Epithelial cell of esophagus (primary cell): ENCODE data around the gene PHF5A.

ENCODE experiments used
- DNase-seq: peaks from one replicate; pipeline ENCODE4 v3.0.0; 2010; ENCODE audit warnings: low read depth
- H3K4me3 ChIP-seq: 2 replicates; pipeline ENCODE4 v1.5.1; 2011; ENCODE audit warnings: mild to moderate bottlenecking, low read length, control low read depth
- CTCF ChIP-seq: IDR thresholded peaks from 2 replicates; pipeline ENCODE4 v1.5.1; 2011; ENCODE audit warnings: low read depth, mild to moderate bottlenecking, low read length, control low read depth, inconsistent platforms; ENCODE audit not compliant: insufficient read depth; ENCODE audit errors: missing control alignments

PHF5A gene

DNA sequence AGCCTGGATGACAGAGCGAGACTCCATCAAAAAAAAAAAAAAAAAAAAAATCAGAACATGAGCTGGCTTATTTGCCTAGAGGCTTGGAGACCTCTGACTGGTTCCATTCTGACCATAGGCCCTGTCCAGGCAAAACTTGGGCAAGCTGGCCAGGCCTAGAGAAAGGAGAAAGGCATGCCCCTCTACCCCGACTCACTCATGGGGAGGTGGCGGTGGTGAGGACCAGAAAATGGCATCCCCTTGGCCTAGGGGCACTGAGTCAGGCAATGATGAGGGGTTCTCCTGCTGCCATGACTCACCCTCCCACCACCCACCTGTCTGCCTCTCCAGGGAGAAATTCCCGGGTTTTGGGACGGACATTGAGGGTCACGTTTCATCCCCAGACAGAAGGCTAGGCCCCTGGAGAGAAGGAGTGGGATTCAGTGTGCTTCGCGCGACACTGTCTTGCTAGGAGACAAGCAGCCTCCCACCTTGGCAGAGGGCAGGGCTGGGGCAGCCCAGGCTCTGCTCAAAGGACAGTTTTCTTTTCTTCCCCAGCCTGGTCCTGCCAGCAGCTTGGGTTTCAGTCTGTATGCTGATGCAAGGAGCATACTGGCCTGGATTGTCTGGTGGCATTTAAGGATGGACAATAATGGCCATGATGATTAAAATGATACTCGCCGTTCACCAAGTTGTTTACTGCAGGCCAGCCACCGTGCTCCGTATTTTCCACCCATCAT lies 39.1 kb downstream of the PHF5A start:
- no peak for TF ChIP-seq CTCF
- no peak overlapping the region for H3K4me3 ChIP-seq
- DNase-seq: peak; percentile 51

GRCh38 chr22:41425660-41426365 lies 42.7 kb downstream of the PHF5A start:
- no peak for TF ChIP-seq CTCF
- no peak overlapping the region for H3K4me3 ChIP-seq
- DNase-seq: no peak

- no peak overlapping the region for H3K4me3 ChIP-seq
- TF ChIP-seq CTCF: no peak
- no peak for DNase-seq
Observed at GRCh38 chr22:41418717-41419116, 49.8 kb downstream of the PHF5A start.

GRCh38 chr22:41417622-41418390 lies 50.7 kb downstream of the PHF5A start:
- DNase-seq: no peak
- H3K4me3 ChIP-seq: no peak overlapping the region
- TF ChIP-seq CTCF: no peak

DNA sequence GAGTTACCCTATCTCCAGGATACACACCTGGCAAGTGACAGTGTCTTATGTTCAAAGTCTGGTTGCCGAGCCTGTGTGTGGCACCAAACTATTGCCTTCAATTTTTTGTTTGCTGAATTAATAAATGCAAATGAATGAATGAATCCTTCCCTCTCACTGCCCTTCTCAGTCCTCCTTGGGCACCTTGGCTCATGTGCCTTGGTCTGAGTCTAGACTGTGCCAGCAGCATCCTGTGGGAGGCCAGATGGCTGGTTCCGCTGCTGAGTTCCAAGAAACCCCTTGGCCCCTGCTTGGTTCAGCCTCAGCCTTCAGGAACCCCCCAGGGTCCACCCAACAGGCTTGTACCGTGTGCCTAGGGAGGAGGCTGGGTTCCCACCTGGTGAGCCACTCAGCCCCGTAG lies 52.9 kb downstream of the PHF5A start:
- TF ChIP-seq CTCF: no peak
- DNase-seq: no peak
- H3K4me3 ChIP-seq: no peak overlapping the region

GRCh38 chr22:41411021-41411851 lies 57.3 kb downstream of the PHF5A start:
- no peak for DNase-seq
- no peak overlapping the region for H3K4me3 ChIP-seq
- no peak for TF ChIP-seq CTCF
